H9 (cell line): ENCODE measurements around the gene PPP1R7. TPM values are rescaled to one million over a fixed set of nuclear protein-coding genes. Genes with fewer than 3 reads are reported as not detected.

Experiments used
- DNase-seq: peaks from one replicate; pipeline ENCODE4 v3.0.0-alpha.2; 2017
- H2AFZ ChIP-seq: one replicate; pipeline ENCODE4 v1.6.1; 2013; ENCODE audit warnings: mild to moderate bottlenecking, low read length, control low read depth, moderate library complexity
- H2AK5ac ChIP-seq: 2 replicates; pipeline ENCODE4 v1.6.1; 2013; ENCODE audit warnings: low read length, control low read depth, mixed read lengths; ENCODE audit not compliant: insufficient read length
- H2BK120ac ChIP-seq: one replicate; pipeline ENCODE4 v1.6.1; 2013; ENCODE audit warnings: low read depth, mild to moderate bottlenecking, low read length, control low read depth, inconsistent platforms; ENCODE audit not compliant: poor library complexity, severe bottlenecking
- H2BK12ac ChIP-seq: 2 replicates; pipeline ENCODE4 v1.6.1; 2013; ENCODE audit warnings: low read length, control low read depth, mixed read lengths, low read depth; ENCODE audit not compliant: insufficient read length
- H2BK15ac ChIP-seq: 2 replicates; pipeline ENCODE4 v1.6.1; 2013; ENCODE audit warnings: low read depth, low read length, control low read depth
- H2BK20ac ChIP-seq: one replicate; pipeline ENCODE4 v1.6.1; 2013; ENCODE audit warnings: low read depth, mild to moderate bottlenecking, low read length, control low read depth, inconsistent platforms; ENCODE audit not compliant: poor library complexity, severe bottlenecking
- H2BK5ac ChIP-seq: 2 replicates; pipeline ENCODE4 v1.6.1; 2013; ENCODE audit warnings: low read length, control low read depth, mixed read lengths; ENCODE audit not compliant: insufficient read length
- H3K14ac ChIP-seq: 2 replicates; pipeline ENCODE4 v1.6.1; 2013; ENCODE audit warnings: low read length, control low read depth; ENCODE audit not compliant: insufficient read depth
- H3K18ac ChIP-seq: 2 replicates; pipeline ENCODE4 v1.6.1; 2013; ENCODE audit warnings: low read depth, mild to moderate bottlenecking, mixed read lengths, low read length, control low read depth; ENCODE audit not compliant: insufficient read length
- H3K23ac ChIP-seq: 2 replicates; pipeline ENCODE4 v1.6.1; 2013; ENCODE audit warnings: low read length, control low read depth, mixed read lengths, low read depth; ENCODE audit not compliant: insufficient read length
- H3K23me2 ChIP-seq: 2 replicates; pipeline ENCODE4 v1.6.1; 2013; ENCODE audit warnings: low read depth, mild to moderate bottlenecking, mixed read lengths, low read length, control low read depth; ENCODE audit not compliant: insufficient read length, poor library complexity, severe bottlenecking
- H3K27ac ChIP-seq: 2 replicates; pipeline ENCODE4 v1.5.1; 2013; ENCODE audit warnings: low read length, control low read depth, mixed read lengths, low read depth; ENCODE audit not compliant: insufficient read length
- H3K27me3 ChIP-seq: 2 replicates; pipeline ENCODE4 v1.6.1; 2013; ENCODE audit warnings: low read length, control low read depth, inconsistent platforms; ENCODE audit not compliant: insufficient read depth
- H3K4ac ChIP-seq: 2 replicates; pipeline ENCODE4 v1.6.1; 2013; ENCODE audit warnings: low read depth, mild to moderate bottlenecking, control low read depth, inconsistent platforms, low read length, moderate library complexity
- H3K4me1 ChIP-seq: 2 replicates; pipeline ENCODE4 v1.6.1; 2013; ENCODE audit warnings: low read length, control low read depth, inconsistent platforms; ENCODE audit not compliant: insufficient read depth
- H3K4me2 ChIP-seq: 2 replicates; pipeline ENCODE4 v1.6.1; 2013; ENCODE audit warnings: low read length, control low read depth, mixed read lengths; ENCODE audit not compliant: insufficient read length, insufficient read depth
- H3K56ac ChIP-seq: 2 replicates; pipeline ENCODE4 v1.6.1; 2013; ENCODE audit warnings: low read depth, mild to moderate bottlenecking, mixed read lengths, low read length, control low read depth; ENCODE audit not compliant: insufficient read length
- H3K79me1 ChIP-seq: 2 replicates; pipeline ENCODE4 v1.6.1; 2013; ENCODE audit warnings: low read depth, mild to moderate bottlenecking, moderate library complexity, low read length, control low read depth, inconsistent platforms; ENCODE audit not compliant: insufficient read depth, poor library complexity, severe bottlenecking
- H3K79me2 ChIP-seq: 2 replicates; pipeline ENCODE4 v1.6.1; 2013; ENCODE audit warnings: low read length, control low read depth, inconsistent platforms; ENCODE audit not compliant: insufficient read depth
- H3K9ac ChIP-seq: 2 replicates; pipeline ENCODE4 v1.6.1; 2013; ENCODE audit warnings: low read length, control low read depth, mixed read lengths; ENCODE audit not compliant: insufficient read length; ENCODE audit errors: extremely low read depth
- H3K9me3 ChIP-seq: one replicate; pipeline ENCODE4 v1.6.1; 2013; ENCODE audit warnings: low read depth, low read length, inconsistent platforms; ENCODE audit not compliant: control insufficient read depth
- H3T11ph ChIP-seq: one replicate; pipeline ENCODE4 v1.6.1; 2013; ENCODE audit warnings: mild to moderate bottlenecking, low read length, control low read depth, inconsistent platforms
- H4K20me1 ChIP-seq: one replicate; pipeline ENCODE4 v1.6.1; 2013; ENCODE audit not compliant: control insufficient read depth, insufficient read length, insufficient read depth
- H4K5ac ChIP-seq: 2 replicates; pipeline ENCODE4 v1.6.1; 2013; ENCODE audit warnings: low read depth, mild to moderate bottlenecking, mixed read lengths, low read length, control low read depth; ENCODE audit not compliant: insufficient read length
- H4K8ac ChIP-seq: replicated peaks from 2 replicates; pipeline ENCODE4 v1.6.1; 2013; ENCODE audit warnings: low read length, control low read depth, mixed read lengths, low read depth; ENCODE audit not compliant: insufficient read length
- H4K91ac ChIP-seq: 2 replicates; pipeline ENCODE4 v1.6.1; 2013; ENCODE audit warnings: low read depth, mild to moderate bottlenecking, moderate library complexity, mixed read lengths, low read length, control low read depth; ENCODE audit not compliant: insufficient read length
- H3K27ac Mint-ChIP-seq, 3 experiments: 2 replicates in 2 of 3; 3 replicates in 1 of 3; pipeline ENCODE4 v1.8.0; 2020 to 2021; ENCODE audit warnings: mixed read lengths in 3 of 3, mild to moderate bottlenecking in 1 of 3, moderate library complexity in 1 of 3
- H3K27me3 Mint-ChIP-seq: 2 replicates; pipeline ENCODE4 v1.8.0; 2021; ENCODE audit warnings: low read depth, mild to moderate bottlenecking, moderate library complexity, mixed read lengths
- H3K36me3 Mint-ChIP-seq, 3 experiments: 2 replicates in 2 of 3; 3 replicates in 1 of 3; pipeline ENCODE4 v1.8.0; 2020 to 2021; ENCODE audit warnings: low read depth in 3 of 3, mixed read lengths in 3 of 3; ENCODE audit not compliant: insufficient read depth in 1 of 3
- H3K4me1 Mint-ChIP-seq, 2 experiments: 2 replicates each; pipeline ENCODE4 v1.8.0; 2020; ENCODE audit warnings: mixed read lengths in 2 of 2
- H3K4me3 Mint-ChIP-seq, 2 experiments: 2 replicates in 1 of 2; 3 replicates in 1 of 2; pipeline ENCODE4 v1.8.0; 2020 to 2021; ENCODE audit warnings: mild to moderate bottlenecking in 2 of 2, mixed read lengths in 2 of 2, moderate library complexity in 1 of 2
- H3K9me3 Mint-ChIP-seq, 2 experiments: 2 replicates in 1 of 2; 3 replicates in 1 of 2; pipeline ENCODE4 v1.8.0; 2020; ENCODE audit warnings: mild to moderate bottlenecking in 2 of 2, mixed read lengths in 2 of 2, moderate library complexity in 1 of 2
- WGBS: extraction: QIAGEN DNeasy Blood & Tissue Kit; methylation state at CpG from one replicate; pipeline ENCODE4 v1.1.7; 2013; ENCODE audit warnings: missing lambda C conversion rate, low lambda C conversion rate, mixed read lengths; ENCODE audit not compliant: insufficient read length; ENCODE audit errors: extremely low coverage; 5-methylcytosine and 5-hydroxymethylcytosine counted together
- total RNA-seq: library from RNA; stranded (reverse); gene quantifications from 2 replicates; pipeline ENCODE4 v1.2.1, GENCODE V29; 2021
- TF ChIP-seq, protein P1 (sequence below): fragments of 200-600 bp; sonication (generic); conservative IDR thresholded peaks from 3 replicates; pipeline ENCODE4 v1.8.0; 2021; ENCODE audit warnings: antibody characterized with exemption, mild to moderate bottlenecking

The PPP1R7 gene
- total RNA-seq, 1 experiment from 2014 or later = 60.2 TPM

DNA sequence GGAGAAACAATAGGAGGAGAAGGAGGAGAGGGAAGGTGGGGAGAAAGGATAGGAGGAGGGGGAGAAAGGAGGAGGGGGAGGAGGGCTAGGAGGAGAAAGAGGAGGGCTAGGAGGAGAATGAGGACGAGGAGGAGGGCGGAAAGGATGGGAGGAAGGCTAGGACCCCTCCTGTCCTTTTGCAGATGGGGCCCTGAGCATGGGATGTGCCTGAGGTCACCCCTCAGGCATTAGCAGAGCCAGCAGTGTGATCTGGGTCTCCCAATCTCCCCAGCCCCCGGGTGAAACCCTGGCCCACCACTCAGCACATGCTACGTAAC lies 37.6 kb downstream of the PPP1R7 start:
- H3T11ph ChIP-seq = no peak overlapping the region
- H3K27ac ChIP-seq = no peak overlapping the region
- no peak overlapping the region for H3K4me3 Mint-ChIP-seq
- no peak overlapping the region for H3K18ac ChIP-seq
- H3K9me3 ChIP-seq = no peaks in the 10 kb centered on the region
- H2AK5ac ChIP-seq = no peak overlapping the region
- peaks cover 8 to 13% of the 10 kb centered on the region in 2 experiments for H3K4me1 Mint-ChIP-seq
- H3K79me2 ChIP-seq = no peaks in the 10 kb centered on the region
- no peaks in the 10 kb centered on the region for H3K23me2 ChIP-seq
- H2AFZ ChIP-seq = no peak overlapping the region
- no peaks in the 10 kb centered on the region; the same call in 1 of the 2 replicates for H3K27me3 Mint-ChIP-seq
- no peaks in the 10 kb centered on the region for H3K4me1 ChIP-seq
- no peak overlapping the region for H3K9ac ChIP-seq
- no peak overlapping the region for H2BK20ac ChIP-seq
- no peak overlapping the region for H2BK120ac ChIP-seq
- H3K27me3 ChIP-seq = no peaks in the 10 kb centered on the region
- no peaks in the 10 kb centered on the region for H4K20me1 ChIP-seq
- no peak overlapping the region for H3K23ac ChIP-seq
- WGBS = no CpG with 5 or more reads among the region's 4 CpGs
- H2BK5ac ChIP-seq = no peak overlapping the region
- H3K79me1 ChIP-seq = no peaks in the 10 kb centered on the region
- H3K4me2 ChIP-seq = no peak overlapping the region
- no peaks in the 10 kb centered on the region for H3K9me3 Mint-ChIP-seq
- H4K91ac ChIP-seq = no peak overlapping the region
- H4K8ac ChIP-seq = no peak overlapping the region
- DNase-seq = no peak
- H3K14ac ChIP-seq = no peak overlapping the region
- no peak overlapping the region for H2BK12ac ChIP-seq
- H2BK15ac ChIP-seq = no peak overlapping the region
- no peak overlapping the region for H3K56ac ChIP-seq
- H3K27ac Mint-ChIP-seq = no peak overlapping the region
- H3K4ac ChIP-seq = no peak overlapping the region
- peaks cover 0 to 2% (median 0%) of the 10 kb centered on the region in 3 experiments; a peak in 1 of 7 replicates for H3K36me3 Mint-ChIP-seq
- TF ChIP-seq, protein P1, sequence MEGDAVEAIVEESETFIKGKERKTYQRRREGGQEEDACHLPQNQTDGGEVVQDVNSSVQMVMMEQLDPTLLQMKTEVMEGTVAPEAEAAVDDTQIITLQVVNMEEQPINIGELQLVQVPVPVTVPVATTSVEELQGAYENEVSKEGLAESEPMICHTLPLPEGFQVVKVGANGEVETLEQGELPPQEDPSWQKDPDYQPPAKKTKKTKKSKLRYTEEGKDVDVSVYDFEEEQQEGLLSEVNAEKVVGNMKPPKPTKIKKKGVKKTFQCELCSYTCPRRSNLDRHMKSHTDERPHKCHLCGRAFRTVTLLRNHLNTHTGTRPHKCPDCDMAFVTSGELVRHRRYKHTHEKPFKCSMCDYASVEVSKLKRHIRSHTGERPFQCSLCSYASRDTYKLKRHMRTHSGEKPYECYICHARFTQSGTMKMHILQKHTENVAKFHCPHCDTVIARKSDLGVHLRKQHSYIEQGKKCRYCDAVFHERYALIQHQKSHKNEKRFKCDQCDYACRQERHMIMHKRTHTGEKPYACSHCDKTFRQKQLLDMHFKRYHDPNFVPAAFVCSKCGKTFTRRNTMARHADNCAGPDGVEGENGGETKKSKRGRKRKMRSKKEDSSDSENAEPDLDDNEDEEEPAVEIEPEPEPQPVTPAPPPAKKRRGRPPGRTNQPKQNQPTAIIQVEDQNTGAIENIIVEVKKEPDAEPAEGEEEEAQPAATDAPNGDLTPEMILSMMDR = no peak
- H4K5ac ChIP-seq = no peak overlapping the region
